Right lobe of liver (tissue), 4 donors: ENCODE results near the gene NME9.

ENCODE experiments used
- POLR2A ChIP-seq: fragments of 450-650 bp; IDR thresholded peaks from one replicate; pipeline ENCODE4 v1.6.1; 2017; ENCODE audit warnings: antibody characterized with exemption, mild to moderate bottlenecking
- TF ChIP-seq, protein P1 (sequence below), 4 donors: fragments of 200-600 bp in 3 of 4; fragments of 450-650 bp in 1 of 4; IDR thresholded peaks; one replicate each; pipeline versions ENCODE4 v1.5.1 to v1.8.0; 2016 to 2022; ENCODE audit warnings: antibody characterized with exemption in 4 of 4, mild to moderate bottlenecking in 2 of 4
- donor health status: DM: no; HTN: no; CAD: no.
- donor health status: DM: no; HTN: no; CAD: no.
- donor health status: DM: no; HTN: yes; CAD: no.

DNA sequence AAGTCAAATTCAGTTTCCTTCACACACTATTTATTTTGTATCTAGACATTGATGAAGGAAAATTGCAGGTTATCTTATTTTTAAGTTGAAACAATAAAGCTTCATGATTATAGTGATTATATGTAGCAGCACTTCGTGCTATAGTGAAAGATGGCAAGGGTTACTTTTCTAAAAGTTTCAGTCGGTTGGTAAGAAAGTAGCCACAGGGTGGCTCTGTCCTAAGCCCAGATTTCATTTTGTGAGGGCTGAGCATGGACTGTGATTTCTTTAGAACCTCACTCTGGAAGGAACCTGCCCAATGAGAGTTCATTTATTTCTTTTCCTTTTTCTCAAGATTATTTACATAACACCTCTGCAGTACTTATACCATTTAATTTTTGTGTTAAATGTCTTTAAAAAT, 66.5 kb downstream of the NME9 start:
- TF ChIP-seq, protein P1, sequence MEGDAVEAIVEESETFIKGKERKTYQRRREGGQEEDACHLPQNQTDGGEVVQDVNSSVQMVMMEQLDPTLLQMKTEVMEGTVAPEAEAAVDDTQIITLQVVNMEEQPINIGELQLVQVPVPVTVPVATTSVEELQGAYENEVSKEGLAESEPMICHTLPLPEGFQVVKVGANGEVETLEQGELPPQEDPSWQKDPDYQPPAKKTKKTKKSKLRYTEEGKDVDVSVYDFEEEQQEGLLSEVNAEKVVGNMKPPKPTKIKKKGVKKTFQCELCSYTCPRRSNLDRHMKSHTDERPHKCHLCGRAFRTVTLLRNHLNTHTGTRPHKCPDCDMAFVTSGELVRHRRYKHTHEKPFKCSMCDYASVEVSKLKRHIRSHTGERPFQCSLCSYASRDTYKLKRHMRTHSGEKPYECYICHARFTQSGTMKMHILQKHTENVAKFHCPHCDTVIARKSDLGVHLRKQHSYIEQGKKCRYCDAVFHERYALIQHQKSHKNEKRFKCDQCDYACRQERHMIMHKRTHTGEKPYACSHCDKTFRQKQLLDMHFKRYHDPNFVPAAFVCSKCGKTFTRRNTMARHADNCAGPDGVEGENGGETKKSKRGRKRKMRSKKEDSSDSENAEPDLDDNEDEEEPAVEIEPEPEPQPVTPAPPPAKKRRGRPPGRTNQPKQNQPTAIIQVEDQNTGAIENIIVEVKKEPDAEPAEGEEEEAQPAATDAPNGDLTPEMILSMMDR (IDR thresholded peaks at IDR 0.05), result peak in 1 of 4 donors; percentile 7
- no peak for TF ChIP-seq POLR2A
